Cerebellar nuclear complex (tissue), 1 donor: Measurements from ENCODE around the gene CDH26.

ENCODE experiments used
- DNase-seq, 2 experiments: peaks; one replicate each; lab custom pipeline; 2025; lab: John Stamatoyannopoulos, UW

Gene CDH26

DNA sequence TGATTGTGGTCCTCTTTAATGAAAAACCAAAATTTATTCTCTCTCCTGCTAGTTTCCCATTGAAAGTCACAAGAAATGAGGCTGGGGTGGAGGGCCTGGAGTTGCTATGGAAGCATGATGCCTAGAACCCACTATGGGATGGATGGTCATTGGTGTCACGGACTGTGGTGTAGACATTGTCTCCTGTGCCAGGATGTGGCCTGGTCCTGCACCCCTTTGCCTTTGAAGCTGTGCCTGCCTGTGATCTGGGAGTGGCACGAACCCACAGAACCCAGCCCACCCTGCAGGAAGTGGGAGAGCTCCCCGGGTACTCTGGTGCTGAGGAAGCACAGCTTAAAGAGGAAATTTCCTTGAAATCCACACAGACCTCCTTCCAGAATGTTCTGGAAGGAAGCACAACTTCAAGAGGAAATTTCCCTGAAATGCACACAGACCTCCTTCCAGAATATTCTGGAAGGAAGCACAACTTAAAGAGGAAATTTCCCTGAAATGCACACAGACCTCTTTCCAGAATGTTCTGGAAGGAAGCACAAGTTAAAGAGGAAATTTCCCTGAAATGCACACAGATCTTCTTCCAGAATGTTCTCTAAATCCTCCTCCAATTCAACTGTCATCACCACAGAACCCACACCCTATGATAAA lies 105.6 kb downstream of the CDH26 start:
- DNase-seq, result no peak
